Stimulated activated CD4-positive, alpha-beta T cell treated with anti-CD3 and anti-CD28 coated beads, Interleukin-15, amount 100 ng/mL, for 48 hours (primary cell): ENCODE measurements around the gene C4BPA.

Experiments
- DNase-seq, 2 donors: peaks; one replicate each; pipeline ENCODE4 v3.0.0-alpha.2; 2020; ENCODE audit warnings: low read depth in 2 of 2

Gene C4BPA

GRCh38 chr1:207115269-207115668, 11.2 kb downstream of the C4BPA start:
- no peak for DNase-seq

GRCh38 chr1:207124389-207124788, 20.4 kb downstream of the C4BPA start:
- no peak for DNase-seq

- DNase-seq = no peak
Measured at GRCh38 chr1:207128336-207128921, 24.4 kb downstream of the C4BPA start.

GRCh38 chr1:207129053-207129452, 25.0 kb downstream of the C4BPA start:
- no peak for DNase-seq

- DNase-seq = no peak
Measured at GRCh38 chr1:207130252-207131036, 26.4 kb downstream of the C4BPA start.

- DNase-seq = no peak
Measured at GRCh38 chr1:207131163-207131562, 27.1 kb downstream of the C4BPA start.

- DNase-seq = no peak
Measured at GRCh38 chr1:207134581-207134980, 30.5 kb downstream of the C4BPA start.

DNA sequence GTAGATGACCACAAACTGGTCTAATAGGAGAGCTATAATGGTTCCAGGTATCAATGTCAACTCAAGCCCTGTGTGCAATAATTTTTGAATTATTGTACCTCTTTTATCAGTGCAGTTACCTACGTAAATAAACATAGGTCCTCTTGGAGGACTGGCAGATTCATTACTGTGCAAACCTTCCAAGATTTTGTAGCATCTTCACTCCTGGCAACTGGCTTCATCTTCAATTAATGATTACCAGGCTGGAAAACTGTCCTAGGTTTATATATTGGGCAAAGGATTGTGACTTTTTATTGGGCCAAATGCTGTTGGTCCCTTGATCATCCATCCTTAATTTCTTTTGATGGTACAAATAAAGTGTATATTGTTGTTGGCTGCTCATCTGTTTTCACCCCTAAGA, 35.6 kb downstream of the C4BPA start:
- no peak for DNase-seq

GRCh38 chr1:207140536-207140935, 36.5 kb downstream of the C4BPA start:
- DNase-seq = no peak

DNA sequence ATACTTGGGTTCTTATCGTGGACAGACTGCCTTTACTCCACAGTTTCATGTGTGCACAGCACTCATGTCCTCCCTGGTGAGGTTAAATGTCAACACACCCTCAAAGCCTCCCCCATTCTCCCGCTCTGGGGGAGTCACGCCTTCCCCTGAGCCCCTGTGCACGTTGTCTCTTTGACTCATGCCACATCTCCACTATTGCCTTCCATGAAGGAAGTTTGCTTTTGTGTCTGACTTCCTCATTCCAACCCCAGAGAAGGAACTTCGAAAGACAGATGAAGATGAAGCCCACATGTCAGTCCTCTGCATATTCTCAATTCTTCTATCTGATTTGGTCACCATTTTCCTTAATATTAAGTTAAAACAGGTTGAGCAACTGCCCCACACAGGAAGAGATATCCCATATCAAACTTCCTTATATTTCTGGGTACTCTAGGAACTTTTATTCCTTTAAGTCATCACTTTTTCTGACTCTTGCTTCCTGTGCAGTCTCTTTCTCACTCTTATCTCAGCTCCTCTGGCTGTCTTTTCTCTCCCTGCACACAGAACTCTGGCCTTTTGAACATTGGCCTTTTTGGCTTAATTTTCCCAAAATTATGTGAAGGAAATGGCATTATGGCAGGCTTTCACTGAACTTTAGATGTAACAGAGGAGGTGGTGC, 41.5 kb downstream of the C4BPA start:
- DNase-seq = no peak

DNA sequence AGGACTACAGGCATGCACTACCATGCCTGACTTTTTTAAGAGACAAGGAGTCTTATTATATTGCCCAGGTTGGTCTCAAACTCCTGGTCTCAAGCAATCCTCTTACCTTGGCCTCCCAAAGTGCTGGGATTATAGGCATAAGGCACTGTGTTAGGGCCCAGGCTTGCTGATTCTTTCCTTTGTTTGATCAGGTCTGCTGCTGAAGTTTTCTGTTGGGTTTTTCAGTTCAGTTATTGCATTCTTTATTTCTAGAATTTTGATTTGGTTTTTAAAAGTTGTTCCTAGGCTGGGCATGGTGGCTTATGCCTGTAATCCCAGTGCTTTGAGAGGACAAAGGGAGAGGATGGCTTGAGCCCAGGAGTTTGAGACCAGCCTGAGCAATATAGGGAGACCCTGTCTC, 47.9 kb downstream of the C4BPA start:
- no peak for DNase-seq

DNA sequence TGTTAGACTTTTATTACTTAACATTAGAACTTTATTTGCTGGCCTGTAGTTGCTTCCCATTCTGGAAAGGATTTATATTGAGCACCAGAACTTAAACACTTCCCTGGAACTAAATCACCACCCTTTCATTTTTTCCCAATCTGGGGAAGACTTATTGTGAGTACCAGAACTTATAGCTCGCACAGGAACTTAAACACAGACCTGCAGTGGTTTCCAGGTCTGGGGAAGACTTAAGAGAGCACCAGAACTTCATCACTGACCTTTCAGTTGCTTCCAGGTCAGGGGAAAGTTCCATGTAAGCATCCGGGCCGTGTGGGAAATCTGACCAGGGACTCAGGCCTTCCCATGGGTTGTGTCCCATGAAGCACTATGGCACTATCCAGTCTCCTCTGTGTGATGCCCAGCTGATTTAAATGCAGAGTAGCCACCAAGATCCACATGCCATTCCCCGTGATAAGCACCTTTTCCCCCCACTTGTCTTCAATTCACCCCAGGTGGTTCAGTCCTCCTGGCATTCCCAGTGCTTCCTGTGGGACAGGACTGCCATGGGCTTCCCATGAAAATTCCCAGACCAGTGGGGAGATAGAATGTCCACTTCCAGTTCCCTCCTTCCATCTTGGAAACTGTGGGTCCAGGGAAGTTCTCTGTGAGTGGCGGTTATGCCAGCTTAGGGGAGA, 48.9 kb downstream of the C4BPA start:
- DNase-seq = no peak

- DNase-seq = no peak
Measured at GRCh38 chr1:207155028-207155427, 51.0 kb downstream of the C4BPA start.

DNA sequence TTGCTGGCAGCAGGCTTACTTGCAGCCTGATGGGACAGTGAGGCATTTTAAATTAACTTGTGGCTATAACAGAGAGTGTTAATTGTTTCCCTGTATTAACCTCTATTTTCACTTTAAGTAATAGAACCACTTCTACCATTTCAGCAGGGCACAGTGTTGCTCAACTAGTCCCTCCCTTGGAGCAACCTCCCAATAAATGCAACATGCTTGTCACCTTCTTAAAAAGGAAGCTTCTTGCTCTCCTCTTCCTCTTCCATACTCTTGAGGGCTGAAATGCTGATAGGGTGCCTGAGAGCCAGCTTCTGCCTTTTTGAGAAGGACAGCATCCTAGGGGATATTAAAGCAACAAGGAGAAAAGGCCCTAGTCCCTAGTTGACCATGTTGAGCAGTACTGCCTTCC, 52.1 kb downstream of the C4BPA start:
- DNase-seq = no peak

GRCh38 chr1:207156826-207157225, 52.8 kb downstream of the C4BPA start:
- DNase-seq = no peak

GRCh38 chr1:207164086-207164485, 60.1 kb downstream of the C4BPA start:
- DNase-seq = no peak

DNA sequence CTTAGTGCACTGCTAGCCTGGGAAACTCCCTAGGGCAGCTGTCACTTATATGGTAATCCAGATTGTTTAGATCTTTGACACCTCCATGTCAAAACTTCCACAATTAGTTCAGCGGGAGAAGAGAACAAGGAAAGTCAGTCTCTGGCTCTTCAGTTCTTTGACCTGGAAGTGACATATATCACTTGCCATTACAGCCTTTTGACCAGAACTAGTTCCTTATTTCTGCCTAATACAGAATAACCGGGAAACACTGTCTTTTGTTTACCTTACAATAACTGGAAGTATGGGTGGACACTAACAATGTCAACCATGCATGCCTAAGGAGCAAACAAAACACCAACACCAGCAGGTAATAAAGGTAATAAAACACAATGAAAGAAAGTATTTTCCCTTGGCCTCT, 68.3 kb downstream of the C4BPA start:
- no peak for DNase-seq

DNA sequence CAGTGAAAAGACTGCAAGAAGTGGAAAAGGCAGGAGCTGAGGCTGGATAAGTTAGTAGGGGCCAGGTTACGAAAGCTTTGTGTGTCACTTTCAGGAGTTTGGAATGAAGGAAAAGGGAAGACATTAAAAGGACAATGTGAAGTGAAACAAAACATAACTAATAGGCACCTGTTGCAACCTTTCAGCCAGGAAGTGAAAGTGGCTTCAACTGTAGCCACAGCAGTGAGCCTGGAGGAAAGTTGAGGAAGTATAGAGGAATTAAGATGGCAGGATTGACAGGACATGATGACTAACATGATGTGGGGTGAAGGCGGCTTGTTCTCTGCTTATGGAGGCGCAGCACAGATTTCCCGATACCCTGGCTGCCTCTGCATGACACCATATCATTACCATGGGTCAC, 68.9 kb downstream of the C4BPA start:
- DNase-seq = no peak

DNA sequence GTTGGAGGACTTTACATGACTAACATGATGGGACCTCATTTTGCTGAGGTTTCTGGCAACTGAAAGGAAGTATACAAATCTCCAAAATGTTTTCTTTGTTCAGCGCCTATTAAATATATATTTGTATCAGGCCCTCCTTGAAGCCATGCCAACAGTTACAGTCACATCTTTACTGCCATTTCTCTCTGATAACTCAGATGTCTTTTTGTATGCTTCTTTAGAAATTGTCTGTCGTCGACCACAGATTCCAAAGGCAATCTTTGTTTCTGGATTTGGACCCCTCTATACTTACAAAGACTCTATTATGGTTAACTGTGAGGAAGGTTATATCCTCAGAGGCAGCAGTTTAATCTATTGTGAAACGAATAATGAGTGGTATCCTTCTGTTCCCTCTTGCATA, 69.4 kb downstream of the C4BPA start:
- no peak for DNase-seq

DNA sequence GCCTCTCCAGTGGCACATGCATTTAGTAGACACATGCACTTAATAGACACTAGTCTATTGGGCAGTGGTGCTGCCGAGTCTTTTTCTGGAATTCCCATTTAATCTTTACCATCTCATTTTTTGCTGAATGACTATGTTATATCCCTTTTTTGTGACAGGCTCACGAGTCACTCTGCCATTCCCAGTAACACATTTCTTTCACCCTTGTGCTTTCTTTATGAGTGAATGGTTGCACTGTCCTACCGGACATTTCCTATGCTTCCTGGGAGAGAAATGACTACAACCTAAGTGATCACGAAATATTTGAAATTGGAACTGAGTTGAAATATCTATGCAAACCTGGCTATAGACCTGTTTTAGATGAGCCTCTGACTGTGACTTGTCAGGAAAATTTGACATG, 70.9 kb downstream of the C4BPA start:
- DNase-seq = no peak

GRCh38 chr1:207179036-207179435, 75.0 kb downstream of the C4BPA start:
- no peak for DNase-seq

GRCh38 chr1:207181847-207182246, 77.8 kb downstream of the C4BPA start:
- no peak for DNase-seq

GRCh38 chr1:207186503-207186902, 82.5 kb downstream of the C4BPA start:
- DNase-seq = no peak
